SK-N-MC (cell line): ENCODE results near the gene AHRR.

ENCODE experiments used
- DNase-seq: peaks from one replicate; pipeline ENCODE4 v3.0.0-alpha.2; 2011; ENCODE audit warnings: low read depth, low spot score
- H3K27ac ChIP-seq: fragments of 200-600 bp; sonication (generic); 2 replicates; pipeline ENCODE4 v1.5.1; 2016; ENCODE audit warnings: mixed run types
- H3K36me3 ChIP-seq: fragments of 200-600 bp; sonication (generic); 2 replicates; pipeline ENCODE4 v1.6.1; 2017; ENCODE audit warnings: antibody characterized with exemption, low read length, mixed read lengths; ENCODE audit not compliant: insufficient read depth
- H3K4me3 ChIP-seq: fragments of 200-600 bp; sonication (generic); 2 replicates; pipeline ENCODE4 v1.5.1; 2016
- H3K9ac ChIP-seq: fragments of 200-600 bp; sonication (generic); 2 replicates; pipeline ENCODE4 v1.8.0; 2017; ENCODE audit warnings: mixed run types, mixed read lengths; ENCODE audit not compliant: insufficient read length
- H3K9me3 ChIP-seq: fragments of 200-600 bp; sonication (generic); 2 replicates; pipeline ENCODE4 v1.6.1; 2017; ENCODE audit warnings: low read depth, mild to moderate bottlenecking, antibody characterized with exemption, low read length, moderate library complexity, mixed read lengths
- EZH2 ChIP-seq: fragments of 200-600 bp; sonication (generic); IDR thresholded peaks from one replicate; pipeline ENCODE4 v1.6.1; 2017; ENCODE audit warnings: antibody characterized with exemption
- FOXP2 ChIP-seq: optimal IDR thresholded peaks from 2 replicates; pipeline ENCODE3; 2011; ENCODE audit warnings: mild to moderate bottlenecking, moderate library complexity; ENCODE audit not compliant: insufficient read depth; ENCODE audit errors: extremely low read length, control extremely low read depth
- POLR2AphosphoS5 ChIP-seq: IDR thresholded peaks from 2 replicates; pipeline ENCODE4 v1.6.1; 2012; ENCODE audit warnings: mild to moderate bottlenecking, low read depth, low read length, borderline replicate concordance

AHRR gene

DNA sequence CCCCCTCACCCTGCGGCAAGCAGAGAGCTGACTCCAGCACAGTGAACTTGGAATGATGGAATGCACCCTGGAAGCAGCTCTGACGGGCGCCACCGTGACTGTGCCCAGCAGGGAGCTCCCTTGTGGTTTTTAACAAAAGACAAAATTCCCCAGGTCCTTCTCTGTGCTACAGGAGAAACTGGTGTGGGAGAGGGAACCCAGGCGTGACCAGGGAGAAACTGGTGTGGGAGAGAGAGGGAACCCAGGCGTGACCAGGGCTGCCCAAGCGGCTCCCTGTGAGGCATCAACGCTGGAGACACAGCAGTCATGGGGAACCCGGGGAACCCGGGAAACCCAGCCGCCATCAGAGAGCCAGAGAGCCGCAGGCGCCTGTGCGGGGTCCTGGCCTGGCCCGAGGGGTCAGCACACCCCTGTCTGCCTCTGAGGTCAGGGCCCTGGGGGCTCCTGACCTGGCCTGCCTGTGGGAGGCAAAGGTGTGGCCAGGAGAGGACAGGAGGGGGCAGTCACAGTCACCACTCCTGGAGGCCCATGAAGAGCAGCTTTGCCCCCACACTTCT, 3.1 kb upstream of the AHRR start:
- H3K9me3 ChIP-seq: no peaks in the 10 kb centered on the region
- peak overlapping the region; percentile 96 for H3K27ac ChIP-seq
- H3K36me3 ChIP-seq: peaks cover 2% of the 10 kb centered on the region; the same call in 1 of the 2 replicates
- H3K4me3 ChIP-seq: peak overlapping the region; percentile 57
- TF ChIP-seq EZH2: no peak
- no peak for TF ChIP-seq FOXP2
- peak; percentile 42; the same call in 1 of the 2 replicates for TF ChIP-seq POLR2AphosphoS5
- peak overlapping the region; percentile 72 for H3K9ac ChIP-seq
- DNase-seq: peak; percentile 56

DNA sequence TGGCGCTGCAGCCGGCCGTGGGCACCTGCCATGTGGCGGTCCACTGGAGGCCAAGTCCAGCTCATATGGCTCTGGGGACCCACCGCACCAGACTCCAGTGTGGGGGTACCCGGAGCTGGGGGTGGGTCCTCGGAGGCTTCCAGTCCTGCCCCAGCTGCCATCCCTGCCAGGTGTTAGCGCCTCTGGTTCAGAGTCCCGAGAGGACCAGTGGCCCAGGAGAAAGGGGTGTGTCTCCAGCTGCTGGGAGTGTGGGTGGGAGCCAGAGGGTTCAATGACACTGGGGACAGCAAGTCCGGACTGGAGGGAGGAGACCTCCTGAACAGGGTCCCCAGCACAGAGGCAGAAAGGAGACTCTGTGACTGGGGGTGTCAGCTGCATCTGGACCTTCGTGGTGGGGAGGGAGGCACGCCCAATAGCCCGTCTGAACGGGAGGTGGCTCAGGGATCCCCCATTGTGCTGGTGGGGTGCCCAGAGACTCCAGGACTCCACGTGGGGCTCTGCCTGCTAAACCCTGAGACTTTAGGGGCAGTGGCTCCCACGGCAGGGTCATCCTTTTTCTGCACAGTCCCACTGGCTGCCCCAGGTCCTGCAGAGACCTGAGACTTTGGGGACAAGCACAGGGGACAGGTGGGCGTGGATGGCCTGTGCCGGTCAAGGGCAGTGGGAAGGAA, 2.4 kb upstream of the AHRR start:
- H3K27ac ChIP-seq: peak overlapping the region; percentile 96
- H3K9me3 ChIP-seq: no peaks in the 10 kb centered on the region
- H3K4me3 ChIP-seq: peak overlapping the region; percentile 57; the same call in 1 of the 2 replicates
- peak overlapping the region; percentile 72 for H3K9ac ChIP-seq
- no peak for DNase-seq
- TF ChIP-seq FOXP2: no peak
- TF ChIP-seq EZH2: no peak
- no peak for TF ChIP-seq POLR2AphosphoS5
- peaks cover 7% of the 10 kb centered on the region; the same call in 1 of the 2 replicates for H3K36me3 ChIP-seq

DNA sequence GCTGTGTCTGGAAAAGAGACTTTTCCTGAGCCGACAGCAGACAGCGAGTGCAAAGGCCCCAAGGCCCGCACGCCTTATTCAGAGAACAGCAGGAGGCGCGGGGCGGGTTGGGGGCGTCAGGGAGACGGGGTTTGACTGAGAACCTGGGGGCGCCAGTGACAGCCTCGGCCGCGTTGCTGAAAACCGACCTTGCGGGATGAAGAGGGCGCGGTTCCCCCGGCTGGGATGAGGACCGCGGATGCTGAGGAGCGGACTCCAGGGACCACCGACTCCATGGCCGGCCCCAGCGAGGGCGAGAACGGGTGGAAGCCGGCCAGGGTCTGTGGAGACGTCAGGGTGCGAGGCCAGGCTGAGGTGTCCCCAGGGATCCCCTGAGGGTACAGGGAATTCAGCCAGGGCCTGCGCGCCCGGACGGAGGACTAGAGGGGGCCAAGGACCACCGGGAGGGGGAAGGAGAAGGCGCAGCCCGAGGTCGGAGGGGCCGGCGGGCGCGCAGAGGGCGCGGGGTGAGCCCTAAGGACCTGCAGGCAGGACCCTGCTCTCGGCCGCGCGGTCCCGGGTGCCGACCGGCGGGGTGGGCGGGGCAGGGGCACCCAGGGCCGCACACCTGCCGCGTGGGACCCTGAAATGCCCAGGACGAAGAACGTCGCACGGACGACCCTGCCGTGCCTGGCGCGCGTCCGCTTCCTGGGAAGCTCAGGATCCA, 837 bp upstream of the AHRR start:
- Histone ChIP-seq H3K36me3 (peaks cover 7% of the 10 kb centered on the region; the same call in 1 of the 2 replicates), H3K4me3 (peak overlapping the region; percentile 87), H3K27ac (0 out of 2 replicates have a peak overlapping the region, but pooled peaks have one; percentile 96), H3K9ac (no peak overlapping the region), H3K9me3 (no peaks in the 10 kb centered on the region)
- DNase-seq: no peak
- no peak for TF ChIP-seq FOXP2
- TF ChIP-seq EZH2: no peak
- TF ChIP-seq POLR2AphosphoS5: no peak

DNA sequence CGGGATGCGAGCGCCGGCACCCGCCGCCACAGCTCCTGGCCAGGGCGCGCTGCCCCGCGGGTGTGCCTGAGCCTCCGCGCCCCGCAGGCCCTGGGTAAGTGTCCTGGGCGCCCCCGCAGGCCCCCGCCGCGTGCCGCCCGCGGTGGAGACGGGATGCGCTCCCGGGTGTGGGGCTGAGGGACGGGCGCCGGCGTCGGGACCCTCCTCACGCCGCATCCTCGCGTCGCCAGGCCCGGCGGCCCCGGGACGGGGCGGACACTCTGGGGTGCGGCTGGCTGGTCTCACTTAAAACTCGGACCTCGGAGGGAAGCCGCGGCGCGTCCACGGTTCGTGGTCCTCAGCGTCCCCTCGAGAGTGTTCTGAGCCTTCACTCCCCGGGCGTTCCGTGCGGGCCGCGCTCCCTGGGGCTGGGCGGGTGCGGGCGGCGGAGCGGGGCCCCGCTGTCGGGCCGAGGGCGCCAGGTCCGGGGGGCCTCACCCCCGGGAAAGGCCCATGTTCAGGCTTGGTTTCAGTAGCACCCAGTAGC, 275 bp downstream of the AHRR start:
- Histone ChIP-seq H3K4me3 (peak overlapping the region; percentile 87), H3K36me3 (peaks cover 13% of the 10 kb centered on the region; the same call in 1 of the 2 replicates), H3K27ac (0 out of 2 replicates have a peak overlapping the region, but pooled peaks have one; percentile 8), H3K9me3 (no peaks in the 10 kb centered on the region), H3K9ac (peak overlapping the region; percentile 84)
- no peak for DNase-seq
- TF ChIP-seq POLR2AphosphoS5: no peak
- TF ChIP-seq EZH2: no peak
- no peak for TF ChIP-seq FOXP2

DNA sequence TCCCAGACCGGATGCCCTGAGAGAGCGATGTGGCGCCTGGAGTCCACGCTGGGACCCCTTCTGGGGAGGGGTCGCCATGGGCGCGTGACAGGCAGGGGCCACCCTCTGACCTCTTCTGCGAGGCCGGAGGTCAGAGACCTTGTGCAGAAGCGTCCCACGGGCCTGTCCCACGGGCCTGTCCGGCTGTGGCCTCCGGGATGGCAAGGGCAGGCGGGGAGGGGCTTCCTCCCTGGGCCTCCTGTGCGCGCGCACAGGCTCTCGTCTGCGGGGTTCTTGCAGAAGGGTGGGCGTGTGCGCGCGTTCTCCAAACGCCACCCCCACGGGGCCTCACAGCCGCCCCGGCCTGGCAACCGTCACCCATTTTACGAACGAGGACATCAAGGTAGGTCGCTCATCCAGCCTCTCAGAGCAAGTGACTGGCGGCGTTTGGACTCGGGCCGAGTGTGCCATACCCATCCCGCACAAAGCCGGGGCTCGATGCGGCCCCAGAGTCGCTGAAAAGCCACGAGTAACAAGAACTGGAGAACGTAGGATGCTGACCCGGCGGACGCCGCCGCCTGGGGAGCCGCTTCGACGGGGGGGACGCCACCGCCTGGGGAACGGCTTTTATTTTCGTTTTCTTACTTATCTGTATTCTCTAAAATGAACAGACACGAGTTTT, 897 bp downstream of the AHRR start:
- peak overlapping the region; percentile 84 for H3K9ac ChIP-seq
- peak overlapping the region; percentile 39 for H3K27ac ChIP-seq
- no peaks in the 10 kb centered on the region for H3K9me3 ChIP-seq
- peak overlapping the region; percentile 87 for H3K4me3 ChIP-seq
- no peak for DNase-seq
- TF ChIP-seq EZH2 (no peak), POLR2AphosphoS5 (0 out of 2 replicates have a peak, but pooled peaks have one; percentile 21)
- peaks cover 19% of the 10 kb centered on the region; the same call in 1 of the 2 replicates for H3K36me3 ChIP-seq

GRCh38 chr5:322942-323879, 1.7 kb downstream of the AHRR start:
- no peak for DNase-seq
- Histone ChIP-seq H3K4me3 (peak overlapping the region; percentile 87), H3K9ac (peak overlapping the region; percentile 84), H3K36me3 (peaks cover 19% of the 10 kb centered on the region; the same call in 1 of the 2 replicates), H3K27ac (peak overlapping the region; percentile 39), H3K9me3 (no peaks in the 10 kb centered on the region)
- TF ChIP-seq EZH2 (no peak), FOXP2 (no peak), POLR2AphosphoS5 (no peak)

GRCh38 chr5:324736-325612, 3.5 kb downstream of the AHRR start:
- no peak overlapping the region for H3K4me3 ChIP-seq
- peaks cover 19% of the 10 kb centered on the region; the same call in 1 of the 2 replicates for H3K36me3 ChIP-seq
- H3K27ac ChIP-seq: no peak overlapping the region
- no peak overlapping the region for H3K9ac ChIP-seq
- no peak for DNase-seq
- TF ChIP-seq EZH2: no peak
- TF ChIP-seq FOXP2: no peak
- no peak for TF ChIP-seq POLR2AphosphoS5
- H3K9me3 ChIP-seq: no peaks in the 10 kb centered on the region
